Esophagus squamous epithelium (tissue), 4 donors: ENCODE measurements around the gene ACAP3.

Experiments used
- POLR2A ChIP-seq, 4 donors: fragments of 450-650 bp; IDR thresholded peaks; one replicate each; pipeline ENCODE4 v1.6.1; 2017; ENCODE audit warnings: antibody characterized with exemption in 4 of 4, mild to moderate bottlenecking in 4 of 4, moderate library complexity in 3 of 4
- TF ChIP-seq, protein P1 (sequence below), 6 experiments: fragments of 450-650 bp in 4 of 6; fragments of 200-600 bp in 2 of 6; sonication (generic) in 2 of 6; IDR thresholded peaks; one replicate each; pipeline ENCODE4 v1.5.1; 2016 to 2019; ENCODE audit warnings: antibody characterized with exemption in 6 of 6, mild to moderate bottlenecking in 4 of 6, moderate library complexity in 4 of 6

DNA sequence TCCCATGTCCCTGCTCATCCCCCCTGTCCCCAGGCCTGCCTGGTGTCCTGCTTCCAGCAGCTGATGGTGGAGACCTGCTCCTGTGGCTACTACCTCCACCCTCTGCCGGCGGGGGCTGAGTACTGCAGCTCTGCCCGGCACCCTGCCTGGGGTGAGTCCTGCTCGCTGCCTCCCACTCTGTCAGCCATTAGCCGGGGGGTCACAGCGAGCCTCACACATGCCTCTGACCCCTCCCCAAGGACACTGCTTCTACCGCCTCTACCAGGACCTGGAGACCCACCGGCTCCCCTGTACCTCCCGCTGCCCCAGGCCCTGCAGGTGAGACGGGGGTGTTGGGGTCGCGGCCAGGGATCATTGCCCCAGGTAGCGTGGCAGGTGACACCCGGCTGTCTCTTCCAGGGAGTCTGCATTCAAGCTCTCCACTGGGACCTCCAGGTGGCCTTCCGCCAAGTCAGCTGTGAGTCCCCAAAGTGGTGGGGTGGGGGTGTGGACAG, 17.4 kb downstream of the ACAP3 start:
- TF ChIP-seq, protein P1, sequence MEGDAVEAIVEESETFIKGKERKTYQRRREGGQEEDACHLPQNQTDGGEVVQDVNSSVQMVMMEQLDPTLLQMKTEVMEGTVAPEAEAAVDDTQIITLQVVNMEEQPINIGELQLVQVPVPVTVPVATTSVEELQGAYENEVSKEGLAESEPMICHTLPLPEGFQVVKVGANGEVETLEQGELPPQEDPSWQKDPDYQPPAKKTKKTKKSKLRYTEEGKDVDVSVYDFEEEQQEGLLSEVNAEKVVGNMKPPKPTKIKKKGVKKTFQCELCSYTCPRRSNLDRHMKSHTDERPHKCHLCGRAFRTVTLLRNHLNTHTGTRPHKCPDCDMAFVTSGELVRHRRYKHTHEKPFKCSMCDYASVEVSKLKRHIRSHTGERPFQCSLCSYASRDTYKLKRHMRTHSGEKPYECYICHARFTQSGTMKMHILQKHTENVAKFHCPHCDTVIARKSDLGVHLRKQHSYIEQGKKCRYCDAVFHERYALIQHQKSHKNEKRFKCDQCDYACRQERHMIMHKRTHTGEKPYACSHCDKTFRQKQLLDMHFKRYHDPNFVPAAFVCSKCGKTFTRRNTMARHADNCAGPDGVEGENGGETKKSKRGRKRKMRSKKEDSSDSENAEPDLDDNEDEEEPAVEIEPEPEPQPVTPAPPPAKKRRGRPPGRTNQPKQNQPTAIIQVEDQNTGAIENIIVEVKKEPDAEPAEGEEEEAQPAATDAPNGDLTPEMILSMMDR (IDR thresholded peaks at IDR 0.05) = peak; percentile 46 to 85 (median 66)
- TF ChIP-seq POLR2A (IDR thresholded peaks at IDR 0.05) = no peak
